Thymus (tissue), 11 donors: ENCODE results near the gene BORA. TPM values are rescaled to one million over a fixed set of nuclear protein-coding genes. Genes with fewer than 3 reads are reported as not detected.

Experiments
- DNase-seq, 9 donors: peaks; one replicate each; pipeline ENCODE4 v3.0.0-alpha.2; 2013; ENCODE audit warnings: low spot score in 9 of 9, low read depth in 6 of 9, missing footprints in 1 of 9
- H3K27ac ChIP-seq, 2 donors: one replicate each; pipeline ENCODE4 v1.5.1; 2013; ENCODE audit warnings: control low read depth in 1 of 2, low read depth in 1 of 2, low read length in 1 of 2, mild to moderate bottlenecking in 1 of 2, moderate library complexity in 1 of 2
- H3K27me3 ChIP-seq, 2 donors: one replicate each; pipeline ENCODE4 v1.5.1; 2013; ENCODE audit warnings: low read length in 1 of 2; ENCODE audit not compliant: control insufficient read depth in 2 of 2, insufficient read depth in 1 of 2
- H3K36me3 ChIP-seq, 2 donors: one replicate each; pipeline ENCODE4 v1.5.1; 2013; ENCODE audit warnings: low read length in 1 of 2, mild to moderate bottlenecking in 1 of 2, moderate library complexity in 1 of 2; ENCODE audit not compliant: control insufficient read depth in 2 of 2, insufficient read depth in 2 of 2
- H3K4me1 ChIP-seq, 2 donors: one replicate each; pipeline ENCODE4 v1.5.1; 2013; ENCODE audit warnings: low read length in 2 of 2; ENCODE audit not compliant: control insufficient read depth in 2 of 2, insufficient read depth in 2 of 2
- H3K4me3 ChIP-seq, 2 donors: one replicate each; pipeline ENCODE4 v1.5.1; 2013; ENCODE audit warnings: low read length in 2 of 2, control low read depth in 1 of 2, mild to moderate bottlenecking in 1 of 2
- H3K9me3 ChIP-seq, 2 donors: one replicate each; pipeline ENCODE4 v1.5.1; 2013; ENCODE audit warnings: low read length in 1 of 2, mild to moderate bottlenecking in 1 of 2; ENCODE audit not compliant: control insufficient read depth in 2 of 2, insufficient read depth in 1 of 2
- WGBS: extraction: QIAGEN DNeasy Blood & Tissue Kit; methylation state at CpG from one replicate; pipeline ENCODE4 v1.1.7; 2013; 5-methylcytosine and 5-hydroxymethylcytosine counted together
- polyA plus RNA-seq: library from polyadenylated mRNA; stranded (reverse); fragments of 200-250 nt; gene quantifications from one replicate; pipeline ENCODE4 v1.2.3, GENCODE V29; 2013
- total RNA-seq: library from RNA; stranded (reverse); fragments of 120-200 nt; gene quantifications from one replicate; pipeline ENCODE4 v1.2.4, GENCODE V29; 2013
- donor health status: healthy.

BORA gene
- total and polyA plus RNA-seq, 2 donors = 6.6 to 14.9 TPM

- no peak overlapping the region for H3K27ac ChIP-seq
- no peaks in the 10 kb centered on the region for H3K4me1 ChIP-seq
- H3K36me3 ChIP-seq = peaks cover 25 to 59% of the 10 kb centered on the region in 2 donors
- no peak overlapping the region for H3K4me3 ChIP-seq
- 96% methylated on average over 1 of the region's 1 CpG for WGBS
- no peaks in the 10 kb centered on the region for H3K9me3 ChIP-seq
- no peaks in the 10 kb centered on the region for H3K27me3 ChIP-seq
- DNase-seq = no peak
These were observed 17.5 kb downstream of the BORA start for GRCh38 chr13:72745260-72745659.

DNA sequence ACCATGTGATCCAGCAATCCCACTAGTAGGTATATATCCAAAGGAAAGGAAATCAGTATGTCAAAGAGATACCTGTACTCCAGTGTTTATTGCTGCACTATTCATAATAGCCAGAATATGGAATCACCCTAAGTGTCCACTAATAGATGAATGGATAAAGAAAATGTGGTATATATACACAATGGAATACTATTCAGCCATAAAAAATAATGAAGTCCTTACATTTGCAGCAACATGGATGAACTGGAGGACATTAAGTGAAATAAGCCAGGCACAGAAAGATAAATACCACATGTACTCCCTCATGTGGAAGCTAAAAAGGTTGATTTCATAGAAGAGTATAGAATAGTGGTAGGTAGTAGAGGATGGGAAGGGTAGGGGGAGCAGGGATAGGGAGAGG, 23.5 kb downstream of the BORA start:
- Histone ChIP-seq H3K9me3 (no peaks in the 10 kb centered on the region), H3K4me1 (no peaks in the 10 kb centered on the region), H3K27ac (no peak overlapping the region), H3K4me3 (no peak overlapping the region), H3K27me3 (no peaks in the 10 kb centered on the region), H3K36me3 (peaks cover 27 to 74% of the 10 kb centered on the region in 2 donors)
- no peak for DNase-seq

DNA sequence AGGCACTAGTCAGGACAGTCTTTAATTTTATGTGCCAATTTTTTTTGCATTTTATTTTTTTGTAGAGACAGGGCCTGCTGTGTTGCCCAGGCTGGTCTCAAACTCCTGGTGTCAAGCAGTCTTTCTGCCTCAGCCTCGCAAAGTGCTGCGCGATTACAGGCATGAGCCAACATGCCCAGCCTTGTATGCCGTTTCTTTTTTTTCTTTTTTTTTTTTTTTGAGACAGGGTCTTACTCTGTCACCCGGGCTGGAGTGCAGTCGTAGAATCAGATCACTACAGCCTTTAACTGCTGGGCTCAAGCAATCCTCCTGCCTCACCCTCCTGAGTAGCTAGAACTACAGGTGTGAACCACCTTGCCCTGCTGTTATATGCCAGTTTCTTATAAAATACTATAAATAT, 26.4 kb downstream of the BORA start:
- Histone ChIP-seq H3K27me3 (no peaks in the 10 kb centered on the region), H3K4me3 (no peak overlapping the region), H3K4me1 (no peaks in the 10 kb centered on the region), H3K36me3 (peaks cover 28 to 75% of the 10 kb centered on the region in 2 donors), H3K9me3 (no peaks in the 10 kb centered on the region), H3K27ac (no peak overlapping the region)
- WGBS = 96% methylated on average over 6 of the region's 6 CpGs
- no peak for DNase-seq

DNA sequence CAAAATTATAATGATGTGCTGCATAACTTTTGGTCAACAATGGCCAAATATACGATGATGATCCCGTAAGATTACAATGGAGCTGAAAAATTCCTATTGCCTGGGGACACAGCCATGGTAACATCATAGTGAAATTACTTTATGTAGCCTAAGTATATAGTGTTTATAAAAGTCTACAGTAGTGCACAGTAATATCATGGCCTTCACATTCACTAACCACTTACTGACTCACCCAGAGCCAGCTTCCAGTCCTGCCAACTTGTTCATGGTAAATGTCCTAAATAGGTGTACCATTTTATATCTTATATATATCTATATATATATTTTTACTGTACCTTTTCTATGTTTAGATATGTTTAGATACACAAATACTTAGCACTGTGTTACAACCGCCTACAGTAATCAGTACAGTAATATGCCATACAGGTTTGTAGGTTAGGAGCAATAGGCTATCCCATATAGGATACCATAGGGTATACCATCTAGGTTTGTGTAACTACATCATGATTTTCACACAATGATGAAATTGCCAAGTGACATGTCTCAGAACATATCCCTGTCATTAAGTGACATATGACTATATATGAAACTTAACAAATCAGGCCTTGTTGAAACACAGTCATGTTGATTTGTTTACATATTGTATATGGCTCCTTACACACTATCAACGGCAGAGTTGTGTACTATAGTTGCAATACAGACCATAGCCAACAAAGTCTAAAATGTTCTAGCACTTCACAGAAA, 30.2 kb downstream of the BORA start:
- no peak for DNase-seq
- H3K9me3 ChIP-seq = no peaks in the 10 kb centered on the region
- peaks cover 41 to 76% of the 10 kb centered on the region in 2 donors for H3K36me3 ChIP-seq

DNA sequence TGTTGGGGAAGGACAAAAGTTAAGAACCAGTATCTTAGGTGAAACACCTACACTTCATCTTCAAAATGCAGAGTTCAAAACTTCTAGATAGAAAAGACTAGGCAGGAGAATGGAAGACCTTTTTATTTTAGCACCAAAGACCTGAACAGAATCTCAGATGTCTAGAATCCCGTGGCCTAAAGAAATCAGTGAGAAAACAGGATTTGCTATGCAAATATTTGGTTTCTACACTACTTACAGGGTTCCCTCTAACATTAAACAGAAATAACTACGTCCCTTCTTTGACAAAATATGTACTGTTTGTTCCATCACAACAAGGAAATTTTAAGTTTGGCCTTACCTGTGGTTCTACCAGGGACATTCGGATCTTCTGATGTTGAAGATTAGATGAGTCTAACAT, 32.5 kb downstream of the BORA start:
- Histone ChIP-seq H3K27me3 (no peaks in the 10 kb centered on the region), H3K4me3 (no peak overlapping the region), H3K36me3 (peaks cover 38 to 81% of the 10 kb centered on the region in 2 donors), H3K27ac (no peak overlapping the region), H3K4me1 (no peaks in the 10 kb centered on the region), H3K9me3 (no peaks in the 10 kb centered on the region)
- 97% methylated on average over 3 of the region's 3 CpGs for WGBS
- no peak for DNase-seq

More for the DNA sequence above, 30.2 kb downstream of the BORA start:
- Histone ChIP-seq H3K4me3 (no peak overlapping the region), H3K4me1 (no peaks in the 10 kb centered on the region), H3K27ac (no peak overlapping the region), H3K27me3 (no peaks in the 10 kb centered on the region)
- WGBS = 74% methylated on average over 4 of the region's 4 CpGs

DNA sequence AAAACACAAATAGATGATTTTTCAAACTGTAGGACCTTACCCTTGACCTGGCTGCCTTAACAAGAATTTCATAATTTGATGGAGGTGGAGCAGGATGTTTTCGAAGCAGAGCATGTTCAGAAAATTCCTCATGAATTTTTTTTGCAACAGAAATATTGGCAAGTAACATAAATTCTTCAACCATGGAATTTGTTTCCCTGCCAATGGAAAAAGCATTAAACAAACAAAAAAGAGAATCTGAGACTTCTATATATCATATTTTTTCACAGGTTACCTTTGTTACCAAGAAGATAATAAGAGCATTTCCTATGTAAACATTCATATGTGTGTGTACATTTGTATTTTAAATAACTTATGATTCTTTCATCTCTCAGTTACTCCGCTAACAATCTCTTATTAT, 35.7 kb downstream of the BORA start:
- Histone ChIP-seq H3K9me3 (no peaks in the 10 kb centered on the region), H3K4me3 (no peak overlapping the region), H3K27ac (no peak overlapping the region), H3K4me1 (no peaks in the 10 kb centered on the region), H3K36me3 (peaks cover 33 to 85% of the 10 kb centered on the region in 2 donors), H3K27me3 (no peaks in the 10 kb centered on the region)
- no peak for DNase-seq
- WGBS = 96% methylated on average over 2 of the region's 2 CpGs

- no peaks in the 10 kb centered on the region for H3K9me3 ChIP-seq
- H3K4me3 ChIP-seq = no peak overlapping the region
- no peak overlapping the region for H3K27ac ChIP-seq
- 98% methylated on average over 2 of the region's 2 CpGs for WGBS
- H3K4me1 ChIP-seq = no peaks in the 10 kb centered on the region
- no peaks in the 10 kb centered on the region for H3K27me3 ChIP-seq
- H3K36me3 ChIP-seq = peaks cover 24 to 80% of the 10 kb centered on the region in 2 donors
- no peak for DNase-seq
These were observed 46.3 kb downstream of the BORA start for GRCh38 chr13:72774019-72774418.

GRCh38 chr13:72781451-72782439, 54.0 kb downstream of the BORA start, which contains the start of the genes DIS3 and PIBF1:
TSS of gene DIS3 (minus strand) at chr13:72781900. CDS start at chr13:72781832, 68 bp downstream.
TSS of gene PIBF1 (plus strand) at chr13:72782133. CDS start at chr13:72783470, 1,337 bp downstream.
- Histone ChIP-seq H3K4me1 (peaks cover 2 to 6% of the 10 kb centered on the region in 2 donors), H3K27ac (peak within 1 kb of the TSS; percentile 88 to 91), H3K9me3 (no peaks in the 10 kb centered on the region), H3K4me3 (peak within 1 kb of the TSS; percentile 67 to 85), H3K27me3 (no peaks in the 10 kb centered on the region), H3K36me3 (peaks cover 12 to 29% of the 10 kb centered on the region in 2 donors)
- WGBS = under 1% methylated on average over 81 of the region's 81 CpGs
- DNase-seq = peak; percentile 83 to 97 (median 90)

DNA sequence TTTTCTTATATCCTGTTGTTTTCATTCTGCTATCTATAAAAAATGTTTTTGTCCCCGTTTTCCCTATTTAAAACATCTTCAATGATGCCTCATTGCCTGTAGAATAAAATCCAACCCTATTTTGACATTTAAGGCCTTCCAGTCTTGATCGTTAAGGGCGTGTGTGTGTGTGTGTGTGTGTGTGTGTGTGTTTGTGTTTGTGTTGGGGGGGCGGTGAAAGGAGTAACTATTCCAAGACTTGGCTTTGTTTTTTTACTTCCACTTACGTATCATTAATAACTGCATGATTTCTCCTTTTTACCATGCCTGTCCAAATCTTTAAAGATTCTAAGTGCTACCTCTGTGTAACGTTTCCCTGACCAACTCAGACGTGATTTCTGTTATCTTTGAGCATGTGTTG, 55.0 kb downstream of the BORA start:
- H3K36me3 ChIP-seq = peaks cover 3 to 20% of the 10 kb centered on the region in 2 donors
- H3K27me3 ChIP-seq = no peaks in the 10 kb centered on the region
- peak in 2 of 9 donors; percentile 4 to 39 for DNase-seq
- no peaks in the 10 kb centered on the region for H3K9me3 ChIP-seq
- peak overlapping the region; percentile 67 to 85 for H3K4me3 ChIP-seq
- no peak overlapping the region for H3K27ac ChIP-seq
- H3K4me1 ChIP-seq = peaks cover 2 to 6% of the 10 kb centered on the region in 2 donors
- WGBS = 6% methylated on average over 7 of the region's 7 CpGs
